Measurements from ENCODE around the gene ZBTB45. TPM values are rescaled to one million over a fixed set of nuclear protein-coding genes. Genes with fewer than 3 reads are reported as not detected.

Gene ZBTB45
- total and polyA plus RNA-seq, 2 donors: 2.8 to 7.2 TPM

- WGBS: 97% methylated on average over 13 of the region's 13 CpGs
- no peak overlapping the region for H3K27ac ChIP-seq (ENCODE audit: low read depth in 1 of 2, low read length in 1 of 2)
- no peaks in the 10 kb centered on the region for H3K27me3 ChIP-seq (ENCODE audit: control insufficient read depth in 2 of 2, insufficient read depth in 1 of 2, low read length in 1 of 2)
- H3K4me3 ChIP-seq (ENCODE audit: low read length in 2 of 2): no peak overlapping the region
- no peaks in the 10 kb centered on the region for H3K9me3 ChIP-seq (ENCODE audit: control insufficient read depth in 2 of 2, insufficient read depth in 1 of 2, low read length in 1 of 2)
- no peak for DNase-seq (ENCODE audit: low read depth in 6 of 9, low spot score in 9 of 9)
- H3K36me3 ChIP-seq (ENCODE audit: control insufficient read depth in 2 of 2, insufficient read depth in 2 of 2, low read length in 1 of 2): peaks cover 68 to 85% of the 10 kb centered on the region in 2 donors
- peaks cover 26 to 35% of the 10 kb centered on the region in 2 donors for H3K4me1 ChIP-seq (ENCODE audit: control insufficient read depth in 2 of 2, insufficient read depth in 2 of 2, low read length in 2 of 2)
Observed at GRCh38 chr19:58550362-58551122, 30.9 kb upstream of the ZBTB45 start.

DNA sequence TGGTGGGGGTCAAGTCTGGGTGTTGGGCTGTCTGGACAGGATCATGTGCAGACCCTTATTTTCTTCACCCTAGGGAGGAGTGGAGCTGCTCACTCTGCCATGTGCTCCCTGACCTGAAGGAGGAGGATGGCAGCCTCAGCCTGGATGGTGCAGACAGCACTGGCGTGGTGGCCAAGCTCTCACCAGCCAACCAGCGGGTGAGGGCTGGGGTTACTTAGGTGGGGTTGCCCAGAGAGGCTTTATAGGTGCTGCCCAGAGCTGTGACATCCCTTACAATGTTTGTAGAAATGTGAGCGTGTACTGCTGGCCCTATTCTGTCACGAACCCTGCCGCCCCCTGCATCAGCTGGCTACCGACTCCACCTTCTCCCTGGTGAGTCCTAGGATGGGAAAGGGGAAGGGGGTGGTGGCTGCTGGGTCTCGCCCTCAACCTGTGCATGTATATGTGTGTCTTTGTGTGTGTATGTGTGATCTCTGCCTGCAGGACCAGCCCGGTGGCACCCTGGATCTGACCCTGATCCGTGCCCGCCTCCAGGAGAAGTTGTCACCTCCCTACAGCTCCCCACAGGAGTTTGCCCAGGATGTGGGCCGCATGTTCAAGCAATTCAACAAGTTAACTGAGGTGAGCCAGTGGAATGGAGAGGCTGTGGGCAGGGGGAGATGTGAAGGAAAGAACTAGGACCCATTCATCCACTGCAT, 30.2 kb upstream of the ZBTB45 start:
- no peak for DNase-seq (ENCODE audit: low read depth in 6 of 9, low spot score in 9 of 9)
- Histone ChIP-seq H3K27me3 (ENCODE audit: control insufficient read depth in 2 of 2, insufficient read depth in 1 of 2, low read length in 1 of 2) (no peaks in the 10 kb centered on the region), H3K36me3 (ENCODE audit: control insufficient read depth in 2 of 2, insufficient read depth in 2 of 2, low read length in 1 of 2) (peaks cover 68 to 85% of the 10 kb centered on the region in 2 donors), H3K27ac (ENCODE audit: low read depth in 1 of 2, low read length in 1 of 2) (no peak overlapping the region), H3K4me3 (ENCODE audit: low read length in 2 of 2) (no peak overlapping the region), H3K4me1 (ENCODE audit: control insufficient read depth in 2 of 2, insufficient read depth in 2 of 2, low read length in 2 of 2) (peaks cover 22 to 33% of the 10 kb centered on the region in 2 donors), H3K9me3 (ENCODE audit: control insufficient read depth in 2 of 2, insufficient read depth in 1 of 2, low read length in 1 of 2) (peaks cover 0 to 3% of the 10 kb centered on the region in 2 donors)
- WGBS: 96% methylated on average over 11 of the region's 11 CpGs

- Histone ChIP-seq H3K27ac (ENCODE audit: low read depth in 1 of 2, low read length in 1 of 2) (no peak overlapping the region), H3K9me3 (ENCODE audit: control insufficient read depth in 2 of 2, insufficient read depth in 1 of 2, low read length in 1 of 2) (peaks cover 0 to 3% of the 10 kb centered on the region in 2 donors), H3K4me3 (ENCODE audit: low read length in 2 of 2) (no peak overlapping the region), H3K36me3 (ENCODE audit: control insufficient read depth in 2 of 2, insufficient read depth in 2 of 2, low read length in 1 of 2) (peaks cover 68 to 85% of the 10 kb centered on the region in 2 donors), H3K4me1 (ENCODE audit: control insufficient read depth in 2 of 2, insufficient read depth in 2 of 2, low read length in 2 of 2) (peaks cover 17 to 26% of the 10 kb centered on the region in 2 donors), H3K27me3 (ENCODE audit: control insufficient read depth in 2 of 2, insufficient read depth in 1 of 2, low read length in 1 of 2) (no peaks in the 10 kb centered on the region)
- no peak for DNase-seq (ENCODE audit: low read depth in 6 of 9, low spot score in 9 of 9)
- WGBS: 98% methylated on average over 20 of the region's 20 CpGs
Observed at GRCh38 chr19:58548859-58549663, 29.5 kb upstream of the ZBTB45 start.

DNA sequence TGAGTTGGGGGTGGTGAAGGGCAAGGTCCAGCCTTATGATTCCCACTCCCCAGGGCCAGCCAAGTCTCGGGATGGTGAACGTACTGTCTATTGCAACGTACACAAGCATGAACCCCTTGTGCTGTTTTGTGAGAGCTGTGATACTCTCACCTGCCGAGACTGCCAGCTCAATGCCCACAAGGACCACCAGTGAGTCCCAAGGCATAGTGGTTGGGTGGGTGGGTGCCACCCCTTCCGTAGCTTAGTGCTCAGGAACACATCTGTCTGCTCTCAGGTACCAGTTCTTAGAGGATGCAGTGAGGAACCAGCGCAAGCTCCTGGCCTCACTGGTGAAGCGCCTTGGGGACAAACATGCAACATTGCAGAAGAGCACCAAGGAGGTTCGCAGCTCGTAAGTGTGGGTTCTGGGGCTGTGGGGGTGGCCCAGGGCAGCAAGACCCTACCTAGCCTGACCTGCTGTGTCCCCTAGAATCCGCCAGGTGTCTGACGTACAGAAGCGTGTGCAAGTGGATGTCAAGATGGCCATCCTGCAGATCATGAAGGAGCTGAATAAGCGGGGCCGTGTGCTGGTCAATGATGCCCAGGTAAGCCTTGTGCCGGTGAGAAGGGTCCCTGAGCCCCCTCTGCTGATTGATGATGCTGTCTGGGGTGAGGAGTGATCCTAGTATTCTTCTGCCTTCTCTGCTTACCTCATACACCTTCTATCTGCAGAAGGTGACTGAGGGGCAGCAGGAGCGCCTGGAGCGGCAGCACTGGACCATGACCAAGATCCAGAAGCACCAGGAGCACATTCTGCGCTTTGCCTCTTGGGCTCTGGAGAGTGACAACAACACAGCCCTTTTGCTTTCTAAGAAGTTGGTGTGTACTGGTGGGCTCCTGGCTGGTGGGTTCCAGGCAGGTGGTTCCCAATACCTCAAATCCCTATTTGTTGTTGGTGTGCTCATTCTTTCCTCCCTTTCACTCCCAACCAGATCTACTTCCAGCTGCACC, 28.0 kb upstream of the ZBTB45 start:
- WGBS: 96% methylated on average over 18 of the region's 18 CpGs
- H3K9me3 ChIP-seq (ENCODE audit: control insufficient read depth in 2 of 2, insufficient read depth in 1 of 2, low read length in 1 of 2): peaks cover 0 to 3% of the 10 kb centered on the region in 2 donors
- DNase-seq (ENCODE audit: low read depth in 6 of 9, low spot score in 9 of 9): no peak
- H3K36me3 ChIP-seq (ENCODE audit: control insufficient read depth in 2 of 2, insufficient read depth in 2 of 2, low read length in 1 of 2): peaks cover 64 to 74% of the 10 kb centered on the region in 2 donors
- H3K4me3 ChIP-seq (ENCODE audit: low read length in 2 of 2): no peak overlapping the region
- peaks cover 12 to 27% of the 10 kb centered on the region in 2 donors for H3K4me1 ChIP-seq (ENCODE audit: control insufficient read depth in 2 of 2, insufficient read depth in 2 of 2, low read length in 2 of 2)
- peaks cover 0 to 1% of the 10 kb centered on the region in 2 donors for H3K27me3 ChIP-seq (ENCODE audit: control insufficient read depth in 2 of 2, insufficient read depth in 1 of 2, low read length in 1 of 2)
- H3K27ac ChIP-seq (ENCODE audit: low read depth in 1 of 2, low read length in 1 of 2): no peak overlapping the region

DNA sequence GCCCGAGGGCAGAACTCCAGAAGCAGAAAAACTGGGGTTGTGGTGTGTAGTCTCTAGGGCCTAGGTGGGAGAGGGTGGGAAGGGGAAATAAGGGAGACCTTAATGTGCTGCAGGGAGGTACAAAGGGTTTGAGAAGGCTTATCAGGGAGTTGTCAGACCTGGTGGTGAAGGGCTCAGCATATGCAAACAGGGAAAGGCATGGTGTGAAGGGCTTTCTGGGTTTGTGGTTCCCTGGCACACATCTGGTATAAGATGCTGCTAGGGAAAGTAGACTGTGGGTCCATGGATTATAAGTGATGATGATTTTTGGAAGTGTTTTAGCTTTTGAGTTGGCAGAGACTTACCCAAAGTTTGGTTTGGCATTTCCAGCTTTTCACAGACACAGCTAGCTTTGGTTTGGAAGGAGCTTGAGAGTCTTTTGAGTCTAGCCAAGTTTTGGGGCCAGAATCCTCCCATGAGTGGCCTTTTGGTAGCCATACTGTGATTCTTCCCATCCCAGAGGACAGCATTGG, 26.5 kb upstream of the ZBTB45 start:
- H3K9me3 ChIP-seq (ENCODE audit: control insufficient read depth in 2 of 2, insufficient read depth in 1 of 2, low read length in 1 of 2): peaks cover 0 to 3% of the 10 kb centered on the region in 2 donors
- H3K4me3 ChIP-seq (ENCODE audit: low read length in 2 of 2): peak overlapping the region; percentile 85 to 91
- peaks cover 0 to 5% of the 10 kb centered on the region in 2 donors for H3K27me3 ChIP-seq (ENCODE audit: control insufficient read depth in 2 of 2, insufficient read depth in 1 of 2, low read length in 1 of 2)
- no peak for DNase-seq (ENCODE audit: low read depth in 6 of 9, low spot score in 9 of 9)
- peaks cover 12 to 27% of the 10 kb centered on the region in 2 donors for H3K4me1 ChIP-seq (ENCODE audit: control insufficient read depth in 2 of 2, insufficient read depth in 2 of 2, low read length in 2 of 2)
- peaks cover 49 to 59% of the 10 kb centered on the region in 2 donors for H3K36me3 ChIP-seq (ENCODE audit: control insufficient read depth in 2 of 2, insufficient read depth in 2 of 2, low read length in 1 of 2)
- WGBS: 26% methylated on average over 1 of the region's 1 CpG
- H3K27ac ChIP-seq (ENCODE audit: low read depth in 1 of 2, low read length in 1 of 2): no peak overlapping the region

DNA sequence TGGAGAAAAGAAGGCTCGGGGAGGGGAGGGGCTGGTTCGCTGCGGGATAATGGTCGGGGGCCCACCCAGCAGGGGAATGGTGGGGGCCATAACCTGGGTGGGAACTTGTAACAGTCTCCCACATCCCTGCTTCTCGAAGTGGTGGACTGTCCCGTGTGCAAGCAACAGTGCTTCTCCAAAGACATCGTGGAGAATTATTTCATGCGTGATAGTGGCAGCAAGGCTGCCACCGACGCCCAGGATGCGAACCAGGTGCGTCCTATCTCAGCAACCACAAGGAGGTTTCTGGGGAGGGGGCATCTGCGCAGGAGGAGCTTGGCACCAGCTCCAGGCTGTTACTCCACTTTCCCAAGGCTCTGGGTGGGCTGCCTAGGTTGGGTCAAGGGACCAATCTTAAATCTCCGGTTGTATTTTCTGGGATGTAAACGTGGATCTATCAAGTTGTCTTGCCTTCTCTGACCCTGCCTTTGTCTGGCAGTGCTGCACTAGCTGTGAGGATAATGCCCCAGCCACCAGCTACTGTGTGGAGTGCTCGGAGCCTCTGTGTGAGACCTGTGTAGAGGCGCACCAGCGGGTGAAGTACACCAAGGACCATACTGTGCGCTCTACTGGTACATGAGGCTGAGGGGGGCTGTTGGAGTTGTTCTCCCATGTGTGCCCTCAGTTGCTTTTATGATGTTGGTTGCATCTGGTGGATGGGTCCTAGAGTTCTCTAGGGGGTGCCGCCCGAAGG, 25.8 kb upstream of the ZBTB45 start:
- 13% methylated on average over 21 of the region's 21 CpGs for WGBS
- H3K36me3 ChIP-seq (ENCODE audit: control insufficient read depth in 2 of 2, insufficient read depth in 2 of 2, low read length in 1 of 2): peaks cover 42 to 53% of the 10 kb centered on the region in 2 donors
- peaks cover 12 to 27% of the 10 kb centered on the region in 2 donors for H3K4me1 ChIP-seq (ENCODE audit: control insufficient read depth in 2 of 2, insufficient read depth in 2 of 2, low read length in 2 of 2)
- DNase-seq (ENCODE audit: low read depth in 6 of 9, low spot score in 9 of 9): peak in 1 of 9 donors; percentile 41
- H3K27me3 ChIP-seq (ENCODE audit: control insufficient read depth in 2 of 2, insufficient read depth in 1 of 2, low read length in 1 of 2): peaks cover 0 to 7% of the 10 kb centered on the region in 2 donors
- peak overlapping the region; percentile 85 to 91 for H3K4me3 ChIP-seq (ENCODE audit: low read length in 2 of 2)
- H3K27ac ChIP-seq (ENCODE audit: low read depth in 1 of 2, low read length in 1 of 2): peak overlapping the region; percentile 25 to 65
- H3K9me3 ChIP-seq (ENCODE audit: control insufficient read depth in 2 of 2, insufficient read depth in 1 of 2, low read length in 1 of 2): peaks cover 0 to 3% of the 10 kb centered on the region in 2 donors

DNA sequence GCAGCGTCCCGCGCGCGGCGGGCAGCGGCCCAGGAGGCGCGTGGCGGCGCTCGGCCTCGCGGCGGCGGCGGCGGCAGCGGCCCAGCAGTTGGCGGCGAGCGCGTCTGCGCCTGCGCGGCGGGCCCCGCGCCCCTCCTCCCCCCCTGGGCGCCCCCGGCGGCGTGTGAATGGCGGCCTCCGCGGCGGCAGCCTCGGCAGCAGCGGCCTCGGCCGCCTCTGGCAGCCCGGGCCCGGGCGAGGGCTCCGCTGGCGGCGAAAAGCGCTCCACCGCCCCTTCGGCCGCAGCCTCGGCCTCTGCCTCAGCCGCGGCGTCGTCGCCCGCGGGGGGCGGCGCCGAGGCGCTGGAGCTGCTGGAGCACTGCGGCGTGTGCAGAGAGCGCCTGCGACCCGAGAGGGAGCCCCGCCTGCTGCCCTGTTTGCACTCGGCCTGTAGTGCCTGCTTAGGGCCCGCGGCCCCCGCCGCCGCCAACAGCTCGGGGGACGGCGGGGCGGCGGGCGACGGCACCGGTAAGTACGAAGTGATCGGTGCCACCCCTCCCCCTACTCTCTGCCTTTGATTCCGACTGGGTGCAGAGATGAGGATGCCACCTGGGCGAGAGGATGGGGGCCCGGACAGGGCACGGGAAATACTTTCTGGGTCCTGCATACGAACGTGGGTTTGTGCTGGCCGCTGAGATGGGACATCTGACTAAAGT, 25.1 kb upstream of the ZBTB45 start:
- peaks cover 0 to 9% of the 10 kb centered on the region in 2 donors for H3K27me3 ChIP-seq (ENCODE audit: control insufficient read depth in 2 of 2, insufficient read depth in 1 of 2, low read length in 1 of 2)
- peaks cover 0 to 3% of the 10 kb centered on the region in 2 donors for H3K9me3 ChIP-seq (ENCODE audit: control insufficient read depth in 2 of 2, insufficient read depth in 1 of 2, low read length in 1 of 2)
- H3K4me3 ChIP-seq (ENCODE audit: low read length in 2 of 2): peak overlapping the region; percentile 85 to 91
- peaks cover 35 to 46% of the 10 kb centered on the region in 2 donors for H3K36me3 ChIP-seq (ENCODE audit: control insufficient read depth in 2 of 2, insufficient read depth in 2 of 2, low read length in 1 of 2)
- H3K4me1 ChIP-seq (ENCODE audit: control insufficient read depth in 2 of 2, insufficient read depth in 2 of 2, low read length in 2 of 2): peaks cover 12 to 27% of the 10 kb centered on the region in 2 donors
- peak overlapping the region; percentile 91 to 100 for H3K27ac ChIP-seq (ENCODE audit: low read depth in 1 of 2, low read length in 1 of 2)
- WGBS: under 1% methylated on average over 91 of the region's 92 CpGs
- DNase-seq (ENCODE audit: low read depth in 6 of 9, low spot score in 9 of 9): peak in 4 of 9 donors; percentile 60 to 81 (median 78)

Measured in thymus (tissue), 11 donors.